OCI-LY1 (cell line): ENCODE results near the gene GRM2.

Source experiments
- CTCF ChIP-seq: fragments of 200-600 bp; sonication (generic), shearing (Covaris generic); IDR thresholded peaks from 2 replicates; pipeline ENCODE4 v1.5.1; 2017; ENCODE audit warnings: mild to moderate bottlenecking, antibody characterized with exemption, low read length, moderate library complexity, mixed read lengths
- EZH2 ChIP-seq: fragments of 200-600 bp; sonication (generic), shearing (Covaris generic); IDR thresholded peaks from 2 replicates; pipeline ENCODE4 v1.8.0; 2017; ENCODE audit warnings: borderline replicate concordance, mixed run types, mild to moderate bottlenecking, antibody characterized with exemption, low read length, moderate library complexity, mixed read lengths

DNA sequence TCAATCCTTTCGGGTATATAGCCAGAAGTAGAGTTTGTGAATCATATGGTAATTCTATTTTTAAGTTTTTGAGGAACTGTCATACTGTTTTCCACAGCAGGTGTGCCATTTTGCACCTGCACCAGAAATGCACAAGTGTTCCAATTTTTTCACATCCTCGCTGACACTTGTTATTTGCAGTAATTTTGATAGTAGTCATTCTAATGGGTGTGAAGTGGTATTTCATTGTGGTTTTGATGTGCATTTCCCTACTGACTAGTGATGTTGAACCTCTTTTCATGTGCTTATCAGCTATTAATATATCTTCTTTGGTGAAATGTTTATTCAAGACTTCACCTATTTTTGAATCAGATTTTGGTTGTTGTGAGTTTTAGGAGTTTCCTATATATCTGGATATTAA, 29.1 kb downstream of the GRM2 start:
- TF ChIP-seq CTCF (no peak), EZH2 (no peak)
